A549 (cell line): ENCODE measurements around the gene CNP. TPM values are rescaled to one million over a fixed set of nuclear protein-coding genes. Genes with fewer than 3 reads are reported as not detected.

Source experiments
- ATAC-seq, 2 experiments: fragments of 200-7000 bp in 1 of 2; fragments of >200 bp in 1 of 2; cut with Nextera tagmentation in 1 of 2; cut with Tn5 transposase in 1 of 2; 3 replicates each; pipeline versions ENCODE4 v1.8.0 to v1.9.1; 2018 to 2020; ENCODE audit warnings: mild to moderate bottlenecking in 1 of 2, moderate library complexity in 1 of 2
- CTCF ChIA-PET: fragments of 300-600 bp; sonication (Branson Sonifier 250); formaldehyde crosslinking; extraction: SDS; loops from one replicate; lab custom pipeline; 2021; ENCODE audit warnings: antibody characterized with exemption, inconsistent platforms; lab: Yijun Ruan, JAX
- POLR2A ChIA-PET: fragments of 350-600 bp; formaldehyde crosslinking; extraction: SDS; loops from one replicate; lab custom pipeline; 2021; ENCODE audit warnings: antibody characterized with exemption, inconsistent platforms; lab: Yijun Ruan, JAX
- DNase-seq, 2 experiments: peaks; one replicate each; pipeline versions ENCODE4 v3.0.0 to v3.0.0-alpha.2; 2011 to 2016; ENCODE audit warnings: low read depth in 1 of 2, low spot score in 1 of 2
- FAIRE-seq: peaks from 2 replicates; lab custom pipeline; 2011; peaks lifted over from hg19 to GRCh38; lab: Jason Lieb, UNC
- H3K27ac ChIP-seq, 2 experiments: fragments of >200 bp; sonication (Bioruptor Twin); formaldehyde crosslinking; 3 replicates each; pipeline ENCODE4 v1.5.1; 2016 to 2017
- H3K4me1 ChIP-seq: fragments of >200 bp; sonication (Bioruptor Twin); formaldehyde crosslinking; 3 replicates; pipeline ENCODE4 v1.6.1; 2016
- H3K4me2 ChIP-seq: fragments of >200 bp; sonication (Bioruptor Twin); formaldehyde crosslinking; 3 replicates; pipeline ENCODE4 v1.6.1; 2016
- H3K4me3 ChIP-seq: fragments of >200 bp; sonication (Bioruptor Twin); formaldehyde crosslinking; 3 replicates; pipeline ENCODE4 v1.5.1; 2016
- H3K9me3 ChIP-seq: fragments of >200 bp; sonication (Bioruptor Twin); formaldehyde crosslinking; 3 replicates; pipeline ENCODE4 v1.6.1; 2016
- ATOH8 ChIP-seq: fragments of 250-450 bp; sonication (Bioruptor Pico); IDR thresholded peaks from 2 replicates; pipeline ENCODE4 v1.5.0; 2020; ENCODE audit warnings: low read depth, mild to moderate bottlenecking, moderate library complexity
- BHLHE40 ChIP-seq: IDR thresholded peaks from 2 replicates; pipeline ENCODE4 v1.6.1; 2012; ENCODE audit warnings: low read depth, low read length, inconsistent platforms
- CBX8 ChIP-seq: fragments of 200-600 bp; sonication (generic); IDR thresholded peaks from 2 replicates; pipeline ENCODE4 v1.6.1; 2016
- CEBPB ChIP-seq, 2 experiments: fragments of >200 bp in 1 of 2; sonication (Bioruptor Twin) in 1 of 2; formaldehyde crosslinking in 1 of 2; IDR thresholded peaks; 2 replicates each; pipeline ENCODE4 v1.6.1; 2012 to 2016
- EHMT2 ChIP-seq: fragments of 200-600 bp; sonication (generic); IDR thresholded peaks from 2 replicates; pipeline ENCODE4 v1.6.1; 2016; ENCODE audit warnings: antibody characterized with exemption, low read depth, mild to moderate bottlenecking, moderate library complexity
- EP300 ChIP-seq, 2 experiments: fragments of >200 bp; sonication (Bioruptor Twin); formaldehyde crosslinking; IDR thresholded peaks; 2 replicates in 1 of 2; 3 replicates in 1 of 2; pipeline ENCODE4 v1.6.1; 2016 to 2017
- FOSL2 ChIP-seq, 2 experiments: fragments of 450-650 bp in 1 of 2; fragments of >200 bp in 1 of 2; sonication (Bioruptor Twin) in 1 of 2; formaldehyde crosslinking; IDR thresholded peaks; 2 replicates each; pipeline versions ENCODE4 v1.5.0 to v1.6.1; 2016 to 2020; ENCODE audit warnings: mild to moderate bottlenecking in 1 of 2, moderate library complexity in 1 of 2
- FOXS1 ChIP-seq: fragments of 250-450 bp; sonication (Bioruptor Pico); IDR thresholded peaks from 2 replicates; pipeline ENCODE4 v1.5.0; 2020; ENCODE audit warnings: mild to moderate bottlenecking, moderate library complexity
- HDAC2 ChIP-seq: fragments of 200-600 bp; sonication (generic); IDR thresholded peaks from 2 replicates; pipeline ENCODE4 v1.6.1; 2016
- HES2 ChIP-seq: fragments of >200 bp; sonication (Bioruptor Twin); formaldehyde crosslinking; IDR thresholded peaks from 2 replicates; pipeline ENCODE4 v1.6.1; 2016
- HEYL ChIP-seq: fragments of 250-450 bp; sonication (Bioruptor Pico); IDR thresholded peaks from 2 replicates; pipeline ENCODE4 v1.8.0; 2021; ENCODE audit warnings: mild to moderate bottlenecking, moderate library complexity
- HMGXB4 ChIP-seq: fragments of 250-450 bp; sonication (Bioruptor Pico); IDR thresholded peaks from 2 replicates; pipeline ENCODE4 v1.5.0; 2021; ENCODE audit warnings: mild to moderate bottlenecking, moderate library complexity, borderline replicate concordance
- JUNB ChIP-seq: fragments of >200 bp; sonication (Bioruptor Twin); formaldehyde crosslinking; IDR thresholded peaks from 2 replicates; pipeline ENCODE4 v1.6.1; 2016
- KDM5A ChIP-seq: fragments of 200-600 bp; sonication (generic); IDR thresholded peaks from 2 replicates; pipeline ENCODE4 v1.6.1; 2016; ENCODE audit warnings: antibody characterized with exemption, mild to moderate bottlenecking
- MAFK ChIP-seq: fragments of 450-650 bp; IDR thresholded peaks from 2 replicates; pipeline ENCODE4 v1.6.1; 2014; ENCODE audit not compliant: partially characterized antibody
- MAZ ChIP-seq: fragments of 150-350 bp; IDR thresholded peaks from 2 replicates; pipeline ENCODE4 v1.6.1; 2014; ENCODE audit warnings: antibody characterized with exemption, low read depth, low read length, borderline replicate concordance
- NFE2L2 ChIP-seq: fragments of 150-350 bp; conservative IDR thresholded peaks from 2 replicates; pipeline ENCODE4 v1.6.1; 2014; ENCODE audit warnings: low read length
- NPAS2 ChIP-seq: fragments of 250-450 bp; sonication (Bioruptor Pico); IDR thresholded peaks from 2 replicates; pipeline ENCODE4 v1.8.0; 2022; ENCODE audit warnings: mild to moderate bottlenecking, moderate library complexity, borderline replicate concordance
- POLR2A ChIP-seq: IDR thresholded peaks from 2 replicates; pipeline ENCODE4 v1.6.1; 2012; ENCODE audit warnings: mild to moderate bottlenecking, low read length
- POLR2AphosphoS2 ChIP-seq: conservative IDR thresholded peaks from 2 replicates; pipeline ENCODE4 v1.6.1; 2012; ENCODE audit warnings: low read length, improper control_type of control experiment, inconsistent platforms
- REST ChIP-seq: fragments of 200-600 bp; sonication (generic); IDR thresholded peaks from 2 replicates; pipeline ENCODE4 v1.6.1; 2016; ENCODE audit warnings: antibody characterized with exemption, mild to moderate bottlenecking, moderate library complexity
- RFX5 ChIP-seq: fragments of 450-650 bp; IDR thresholded peaks from 2 replicates; pipeline ENCODE4 v1.7.1; 2014; ENCODE audit warnings: antibody characterized with exemption, mild to moderate bottlenecking, moderate library complexity
- SREBF2 ChIP-seq: fragments of 450-650 bp; IDR thresholded peaks from 2 replicates; pipeline ENCODE4 v1.6.1; 2014; ENCODE audit warnings: mild to moderate bottlenecking, moderate library complexity
- USF2 ChIP-seq: fragments of 450-650 bp; IDR thresholded peaks from 2 replicates; pipeline ENCODE4 v1.6.1; 2014; ENCODE audit warnings: antibody characterized with exemption
- WGBS: methylation state at CpG from one replicate; pipeline ENCODE4 v1.1.6; 2017; ENCODE audit errors: missing lambda C conversion rate; 5-methylcytosine and 5-hydroxymethylcytosine counted together
- polyA plus RNA-seq, 4 experiments: library from polyadenylated mRNA; depleted of rRNA in 3 of 4; stranded (reverse); fragments of >200 nt; fragmentation: RNase III in 1 of 4; extraction: RNeasy Plus Mini Kit Qiagen cat#74134 plus additional on column Dnase treatment in 1 of 4; gene quantifications; 2 replicates in 3 of 4; 3 replicates in 1 of 4; pipeline ENCODE4 v1.2.3, GENCODE V29; 2011 to 2017

Gene CNP
- polyA plus RNA-seq, 2 of the 4 experiments (the other 2 are of a cell fraction): 38.6 to 113 TPM

GRCh38 chr17:41974658-41975057, 8.1 kb downstream of the CNP start:
- no peaks in the 10 kb centered on the region for H3K9me3 ChIP-seq
- DNase-seq: no peak
- ATAC-seq: no peak; a peak in 1 of 6 replicates
- H3K4me2 ChIP-seq: no peak overlapping the region
- H3K4me3 ChIP-seq: no peak overlapping the region
- no peak for FAIRE-seq
- WGBS: 91% methylated on average over 4 of the region's 5 CpGs
- H3K27ac ChIP-seq: no peak overlapping the region
- ChIA-PET CTCF (interaction anchor here (0.8 to 29.5 kb wide), 7 partner anchors 9 to 244 kb away, joined by 3 to 378 read pairs (median 7); partner anchors contain the start of genes CNP, DNAJC7 and NKIRAS2), POLR2A (interaction anchor here (1.0 to 1.4 kb wide), 2 partner anchors 8 to 43 kb away, joined by 3 to 4 read pairs; partner anchors contain the start of gene CNP)
- 0 out of 3 replicates have a peak, but pooled peaks cover 7% of the 10 kb centered on the region for H3K4me1 ChIP-seq
- no peak for TF ChIP-seq HMGXB4 (CRISPR knock-in tag)
- TF ChIP-seq EHMT2: no peak
- no peak for TF ChIP-seq EP300 (IDR thresholded peaks at IDR 0.05)
- TF ChIP-seq USF2: no peak
- no peak for TF ChIP-seq JUNB
- no peak for TF ChIP-seq HDAC2
- no peak for TF ChIP-seq SREBF2
- no peak for TF ChIP-seq HES2
- TF ChIP-seq POLR2AphosphoS2: no peak
- no peak for TF ChIP-seq KDM5A

- Histone ChIP-seq H3K4me2 (no peak overlapping the region), H3K9me3 (no peaks in the 10 kb centered on the region), H3K4me3 (no peak overlapping the region), H3K27ac (no peak overlapping the region), H3K4me1 (0 out of 3 replicates have a peak, but pooled peaks cover 7% of the 10 kb centered on the region)
- TF ChIP-seq FOSL2 (IDR thresholded peaks at IDR 0.05): no peak
- TF ChIP-seq FOSL2 (CRISPR knock-in tag; IDR thresholded peaks at IDR 0.05): no peak
- no peak for TF ChIP-seq HEYL (CRISPR knock-in tag)
- TF ChIP-seq MAFK: no peak
- no peak for TF ChIP-seq CEBPB (IDR thresholded peaks at IDR 0.05)
- no peak for TF ChIP-seq RFX5
- no peak for TF ChIP-seq JUNB
- no peak for TF ChIP-seq POLR2A
- TF ChIP-seq SREBF2: no peak
- no peak for TF ChIP-seq NPAS2 (CRISPR knock-in tag)
- no peak for TF ChIP-seq REST
- TF ChIP-seq MAZ: no peak
- no peak for TF ChIP-seq NFE2L2
- no peak for TF ChIP-seq POLR2AphosphoS2
- TF ChIP-seq USF2: no peak
- no peak for TF ChIP-seq BHLHE40
- no peak for TF ChIP-seq CBX8
- TF ChIP-seq FOXS1 (CRISPR knock-in tag): no peak
- TF ChIP-seq ATOH8 (CRISPR knock-in tag): no peak
- no peak for FAIRE-seq
- ChIA-PET CTCF (interaction anchor here (0.5 to 29.5 kb wide), 8 partner anchors 8 to 245 kb away, joined by 3 to 378 read pairs (median 4); partner anchors contain the start of genes CNP, DNAJC7 and NKIRAS2), POLR2A (interaction anchor here (1.0 to 1.4 kb wide), 2 partner anchors 9 to 43 kb away, joined by 3 to 4 read pairs; partner anchors contain the start of gene CNP)
- WGBS: 94% methylated on average over 9 of the region's 9 CpGs
- ATAC-seq: peak; percentile 2 to 5; a peak in 3 of 6 replicates
- DNase-seq: no peak
Measured at GRCh38 chr17:41975099-41976083, 8.8 kb downstream of the CNP start.
